ENCODE results near the gene DTX4.

DTX4 gene

GRCh38 chr11:59191890-59192289 is 20.0 kb downstream of the DTX4 start:
- Mint-ChIP-seq H3K9me3 (no peaks in the 10 kb centered on the region), H3K36me3 (ENCODE audit: low read depth) (peaks cover 95% of the 10 kb centered on the region), H3K27ac (no peak overlapping the region), H3K27me3 (ENCODE audit: low read depth) (no peaks in the 10 kb centered on the region), H3K4me3 (no peak overlapping the region), H3K4me1 (peaks cover 20% of the 10 kb centered on the region)
- TF ChIP-seq, protein P1, sequence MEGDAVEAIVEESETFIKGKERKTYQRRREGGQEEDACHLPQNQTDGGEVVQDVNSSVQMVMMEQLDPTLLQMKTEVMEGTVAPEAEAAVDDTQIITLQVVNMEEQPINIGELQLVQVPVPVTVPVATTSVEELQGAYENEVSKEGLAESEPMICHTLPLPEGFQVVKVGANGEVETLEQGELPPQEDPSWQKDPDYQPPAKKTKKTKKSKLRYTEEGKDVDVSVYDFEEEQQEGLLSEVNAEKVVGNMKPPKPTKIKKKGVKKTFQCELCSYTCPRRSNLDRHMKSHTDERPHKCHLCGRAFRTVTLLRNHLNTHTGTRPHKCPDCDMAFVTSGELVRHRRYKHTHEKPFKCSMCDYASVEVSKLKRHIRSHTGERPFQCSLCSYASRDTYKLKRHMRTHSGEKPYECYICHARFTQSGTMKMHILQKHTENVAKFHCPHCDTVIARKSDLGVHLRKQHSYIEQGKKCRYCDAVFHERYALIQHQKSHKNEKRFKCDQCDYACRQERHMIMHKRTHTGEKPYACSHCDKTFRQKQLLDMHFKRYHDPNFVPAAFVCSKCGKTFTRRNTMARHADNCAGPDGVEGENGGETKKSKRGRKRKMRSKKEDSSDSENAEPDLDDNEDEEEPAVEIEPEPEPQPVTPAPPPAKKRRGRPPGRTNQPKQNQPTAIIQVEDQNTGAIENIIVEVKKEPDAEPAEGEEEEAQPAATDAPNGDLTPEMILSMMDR (IDR thresholded peaks at IDR 0.05; ENCODE audit: unreplicated experiment in 3 of 3): no peak

- Mint-ChIP-seq H3K9me3 (no peaks in the 10 kb centered on the region), H3K36me3 (ENCODE audit: low read depth) (peaks cover 95% of the 10 kb centered on the region), H3K4me3 (no peak overlapping the region), H3K4me1 (peaks cover 20% of the 10 kb centered on the region), H3K27ac (no peak overlapping the region), H3K27me3 (ENCODE audit: low read depth) (no peaks in the 10 kb centered on the region)
- TF ChIP-seq, protein P1 (IDR thresholded peaks at IDR 0.05; ENCODE audit: unreplicated experiment in 3 of 3): no peak
Observed at GRCh38 chr11:59192446-59193020, 20.6 kb downstream of the DTX4 start.

GRCh38 chr11:59193587-59194130 is 21.7 kb downstream of the DTX4 start:
- no peaks in the 10 kb centered on the region for H3K27me3 Mint-ChIP-seq (ENCODE audit: low read depth)
- peaks cover 99% of the 10 kb centered on the region for H3K36me3 Mint-ChIP-seq (ENCODE audit: low read depth)
- peaks cover 22% of the 10 kb centered on the region for H3K4me1 Mint-ChIP-seq
- no peak overlapping the region for H3K27ac Mint-ChIP-seq
- TF ChIP-seq, protein P1 (IDR thresholded peaks at IDR 0.05; ENCODE audit: unreplicated experiment in 3 of 3): no peak
- no peaks in the 10 kb centered on the region for H3K9me3 Mint-ChIP-seq
- H3K4me3 Mint-ChIP-seq: no peak overlapping the region

DNA sequence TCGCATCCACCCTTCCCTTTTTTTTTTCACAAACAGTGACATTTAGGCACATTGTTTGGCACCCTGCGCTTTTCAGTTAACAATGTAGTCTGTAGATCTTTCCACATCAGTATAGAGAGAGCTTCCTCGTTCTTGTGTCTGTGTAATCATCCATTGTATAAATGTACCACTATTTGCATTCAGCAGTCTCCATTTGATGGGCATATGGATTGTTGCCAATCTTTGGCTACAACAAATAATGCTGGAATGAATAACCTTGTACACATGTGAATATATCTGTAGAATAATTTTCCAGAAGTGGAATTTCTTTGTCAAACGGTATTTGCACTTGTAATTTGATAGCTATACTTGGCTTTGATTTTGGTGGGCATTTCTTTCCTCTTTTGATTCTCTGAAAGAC is 23.7 kb downstream of the DTX4 start:
- H3K36me3 Mint-ChIP-seq (ENCODE audit: low read depth): peaks cover 93% of the 10 kb centered on the region
- H3K4me1 Mint-ChIP-seq: peaks cover 31% of the 10 kb centered on the region
- no peak overlapping the region for H3K27ac Mint-ChIP-seq
- TF ChIP-seq, protein P1 (IDR thresholded peaks at IDR 0.05; ENCODE audit: unreplicated experiment in 3 of 3): no peak
- no peaks in the 10 kb centered on the region for H3K9me3 Mint-ChIP-seq
- H3K27me3 Mint-ChIP-seq (ENCODE audit: low read depth): no peaks in the 10 kb centered on the region
- no peak overlapping the region for H3K4me3 Mint-ChIP-seq

DNA sequence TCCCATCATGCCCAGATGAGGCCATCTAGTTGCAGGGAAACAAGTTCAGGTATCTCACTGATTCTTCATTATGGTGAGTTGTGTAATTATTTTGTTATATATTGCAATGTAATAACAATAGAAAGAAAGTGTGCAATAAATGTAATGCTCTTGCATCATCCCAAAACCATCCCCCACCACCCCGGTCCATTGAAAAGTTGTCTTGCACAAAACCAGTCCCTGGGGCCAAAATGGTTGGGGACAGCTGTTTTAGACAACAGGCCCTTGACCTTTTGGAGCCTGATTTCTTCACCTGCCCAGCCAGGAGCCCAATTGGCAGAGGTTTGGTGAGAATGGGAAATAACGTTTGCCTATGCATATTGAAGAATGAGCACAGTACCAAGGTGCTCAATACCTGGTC is 24.8 kb downstream of the DTX4 start:
- Mint-ChIP-seq H3K36me3 (ENCODE audit: low read depth) (peaks cover 91% of the 10 kb centered on the region), H3K4me1 (peaks cover 31% of the 10 kb centered on the region), H3K9me3 (no peaks in the 10 kb centered on the region), H3K27me3 (ENCODE audit: low read depth) (no peaks in the 10 kb centered on the region), H3K4me3 (no peak overlapping the region), H3K27ac (peak overlapping the region in 2 of 3 experiments; percentile 13 to 19)
- TF ChIP-seq, protein P1 (IDR thresholded peaks at IDR 0.05; ENCODE audit: unreplicated experiment in 3 of 3): no peak

DNA sequence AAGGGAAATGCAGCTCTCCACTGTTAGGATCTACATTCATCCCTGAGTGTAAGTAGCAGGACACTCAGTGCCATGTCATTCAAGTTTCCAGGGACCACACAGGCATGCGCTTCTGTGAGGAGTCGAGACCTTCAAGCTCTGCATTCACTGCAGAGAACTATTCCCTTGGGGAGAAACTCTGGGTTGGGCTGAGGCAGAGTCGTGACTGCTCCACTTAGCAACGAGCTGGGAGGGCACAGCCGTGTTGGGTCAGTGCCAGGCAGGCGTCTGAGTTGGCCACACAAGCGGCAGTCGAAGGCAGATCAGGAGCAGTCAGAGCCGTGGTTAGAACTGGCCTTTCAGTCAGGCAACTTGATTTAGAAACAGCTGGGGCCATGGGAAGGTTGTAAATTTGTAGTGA is 26.1 kb downstream of the DTX4 start:
- Mint-ChIP-seq H3K36me3 (ENCODE audit: low read depth) (peaks cover 86% of the 10 kb centered on the region), H3K27me3 (ENCODE audit: low read depth) (no peaks in the 10 kb centered on the region), H3K4me1 (peaks cover 31% of the 10 kb centered on the region), H3K4me3 (peak overlapping the region in 1 of 3 experiments; percentile 22), H3K9me3 (no peaks in the 10 kb centered on the region), H3K27ac (peak overlapping the region; percentile 19 to 73 (median 53))
- TF ChIP-seq, protein P1 (IDR thresholded peaks at IDR 0.05; ENCODE audit: unreplicated experiment in 3 of 3): no peak
